PC-3 (cell line): Measurements from ENCODE around the gene SYT1.

Experiments used
- CTCF ChIP-seq: fragments of 300-600 bp; sonication (generic); conservative IDR thresholded peaks from 2 replicates; pipeline ENCODE4 v1.5.1; 2017; ENCODE audit warnings: antibody characterized with exemption, low read depth, mild to moderate bottlenecking, low read length
- EZH2 ChIP-seq: fragments of 300-600 bp; sonication (generic); IDR thresholded peaks from one replicate; pipeline ENCODE4 v1.6.1; 2017; ENCODE audit warnings: antibody characterized with exemption, mild to moderate bottlenecking, low read length; ENCODE audit not compliant: unreplicated experiment
- EZH2phosphoT487 ChIP-seq: fragments of 300-600 bp; sonication (generic); IDR thresholded peaks from 2 replicates; pipeline ENCODE4 v1.6.1; 2018; ENCODE audit warnings: mild to moderate bottlenecking, antibody characterized with exemption, low read length, borderline replicate concordance

- peak; percentile 93 for TF ChIP-seq CTCF
- no peak for TF ChIP-seq EZH2
- no peak for TF ChIP-seq EZH2phosphoT487
Measured at GRCh38 chr12:79373896-79374499, 509.4 kb downstream of the SYT1 start.
